ENCODE data around the gene TERB2. TPM values are rescaled to one million over a fixed set of nuclear protein-coding genes. Genes with fewer than 3 reads are reported as not detected.
"Not testable (repeated sequence)": the region's sequence is repeated elsewhere in the genome, so short reads cannot be mapped to it uniquely, and the experiment has no call there.

TERB2 gene
- total RNA-seq = not detected

GRCh38 chr15:44956388-44956787 is at the start of gene TERB2:
TERB2 (plus strand) TSS chr15:44956687; CDS start chr15:44956719, 32 bp downstream.
- DNase-seq = no peak

- no peak for DNase-seq
Measured at GRCh38 chr15:44909423-44909822, 47.1 kb upstream of the TERB2 start.

- DNase-seq = no peak
Measured at GRCh38 chr15:44910981-44911625, 45.4 kb upstream of the TERB2 start.

- DNase-seq = not testable (repeated sequence)
Measured at GRCh38 chr15:44912186-44912585, 44.3 kb upstream of the TERB2 start.

- DNase-seq = not testable (repeated sequence)
Measured at GRCh38 chr15:44912974-44913448, 43.5 kb upstream of the TERB2 start.

GRCh38 chr15:44918136-44918535 is 38.4 kb upstream of the TERB2 start:
- DNase-seq = no peak

- DNase-seq = not testable (repeated sequence)
Measured at GRCh38 chr15:44928658-44929057, 27.8 kb upstream of the TERB2 start.

- DNase-seq = not testable (repeated sequence)
Measured at GRCh38 chr15:44930283-44930682, 26.2 kb upstream of the TERB2 start.

- not testable (repeated sequence) for DNase-seq
Measured at GRCh38 chr15:44958302-44958701, 1.8 kb downstream of the TERB2 start.

- no peak for DNase-seq
Measured at GRCh38 chr15:44968475-44968874, 12.0 kb downstream of the TERB2 start.

- no peak for DNase-seq
Measured at GRCh38 chr15:44971036-44971435, 14.5 kb downstream of the TERB2 start.

- DNase-seq = not testable (repeated sequence)
Measured at GRCh38 chr15:44976183-44976582, 19.7 kb downstream of the TERB2 start.

- DNase-seq = not testable (repeated sequence)
Measured at GRCh38 chr15:44977781-44978180, 21.3 kb downstream of the TERB2 start.

- DNase-seq = not testable (repeated sequence)
Measured at GRCh38 chr15:44979617-44980339, 23.3 kb downstream of the TERB2 start.

- DNase-seq = not testable (repeated sequence)
Measured at GRCh38 chr15:44984144-44984543, 27.7 kb downstream of the TERB2 start.

GRCh38 chr15:44986346-44987055 is 30.0 kb downstream of the TERB2 start:
- DNase-seq = not testable (repeated sequence)

- DNase-seq = not testable (repeated sequence)
Measured at GRCh38 chr15:44987711-44988110, 31.2 kb downstream of the TERB2 start.

GRCh38 chr15:44988184-44988869 is 31.8 kb downstream of the TERB2 start:
- not testable (repeated sequence) for DNase-seq

GRCh38 chr15:44988870-44989219 is 32.4 kb downstream of the TERB2 start:
- DNase-seq = not testable (repeated sequence)

GRCh38 chr15:44997632-44998031 is 41.1 kb downstream of the TERB2 start:
- not testable (repeated sequence) for DNase-seq

GRCh38 chr15:44999105-44999504 is 42.6 kb downstream of the TERB2 start:
- no peak for DNase-seq

- not testable (repeated sequence) for DNase-seq
Measured at GRCh38 chr15:45001180-45001579, 44.7 kb downstream of the TERB2 start.
